22Rv1 (cell line): ENCODE measurements around the gene C16orf87.

Source experiments
- H3K27ac ChIP-seq: fragments of 450-650 bp; 2 replicates; pipeline ENCODE4 v1.5.1; 2017
- ZFX ChIP-seq: fragments of 450-650 bp; IDR thresholded peaks from 2 replicates; pipeline ENCODE4 v1.6.1; 2017; ENCODE audit warnings: antibody characterized with exemption, borderline replicate concordance
- TF ChIP-seq, protein P1 (sequence below): fragments of 450-650 bp; IDR thresholded peaks from 2 replicates; pipeline ENCODE4 v1.5.1; 2017; ENCODE audit warnings: mild to moderate bottlenecking

Gene C16orf87

DNA sequence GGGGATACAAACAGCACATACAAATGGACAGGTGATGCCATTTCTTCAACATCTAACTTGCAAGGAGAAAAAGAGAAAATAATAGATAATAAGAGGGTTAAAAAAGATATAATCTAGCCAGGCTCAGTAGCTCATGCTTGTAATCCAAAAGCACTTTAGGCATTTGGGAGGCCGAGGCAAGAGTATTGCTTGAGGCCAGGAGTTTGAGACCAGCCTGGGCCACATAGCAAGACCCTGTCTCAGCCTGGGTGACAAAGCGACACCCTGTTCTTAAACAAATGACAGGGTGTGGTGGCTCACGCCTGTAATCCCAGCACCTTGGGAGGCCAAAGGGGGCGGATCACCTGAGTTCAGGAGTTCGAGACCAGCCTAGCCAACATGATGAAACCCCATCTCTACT lies 19.3 kb downstream of the C16orf87 start:
- no peak overlapping the region for H3K27ac ChIP-seq

DNA sequence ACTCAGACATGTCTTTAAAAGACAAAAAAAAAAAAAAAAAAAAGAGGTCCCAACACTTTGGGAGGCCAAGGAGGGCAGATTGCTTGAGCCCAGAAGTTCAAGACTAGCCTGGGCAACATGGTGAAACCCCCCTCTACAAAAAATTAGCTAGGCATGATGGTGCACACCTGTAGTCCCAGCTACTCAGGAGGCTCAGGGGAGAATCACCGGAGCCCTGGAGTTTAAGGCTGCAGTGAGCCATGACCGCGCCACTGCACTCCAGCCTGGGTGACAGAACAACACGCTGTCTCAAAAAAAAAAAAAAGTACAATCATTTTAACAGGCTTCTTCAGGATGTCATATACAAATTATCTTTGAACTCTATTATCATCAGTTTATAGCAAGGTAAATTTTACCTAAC lies 22.0 kb downstream of the C16orf87 start:
- no peak for TF ChIP-seq ZFX
- TF ChIP-seq, protein P1, sequence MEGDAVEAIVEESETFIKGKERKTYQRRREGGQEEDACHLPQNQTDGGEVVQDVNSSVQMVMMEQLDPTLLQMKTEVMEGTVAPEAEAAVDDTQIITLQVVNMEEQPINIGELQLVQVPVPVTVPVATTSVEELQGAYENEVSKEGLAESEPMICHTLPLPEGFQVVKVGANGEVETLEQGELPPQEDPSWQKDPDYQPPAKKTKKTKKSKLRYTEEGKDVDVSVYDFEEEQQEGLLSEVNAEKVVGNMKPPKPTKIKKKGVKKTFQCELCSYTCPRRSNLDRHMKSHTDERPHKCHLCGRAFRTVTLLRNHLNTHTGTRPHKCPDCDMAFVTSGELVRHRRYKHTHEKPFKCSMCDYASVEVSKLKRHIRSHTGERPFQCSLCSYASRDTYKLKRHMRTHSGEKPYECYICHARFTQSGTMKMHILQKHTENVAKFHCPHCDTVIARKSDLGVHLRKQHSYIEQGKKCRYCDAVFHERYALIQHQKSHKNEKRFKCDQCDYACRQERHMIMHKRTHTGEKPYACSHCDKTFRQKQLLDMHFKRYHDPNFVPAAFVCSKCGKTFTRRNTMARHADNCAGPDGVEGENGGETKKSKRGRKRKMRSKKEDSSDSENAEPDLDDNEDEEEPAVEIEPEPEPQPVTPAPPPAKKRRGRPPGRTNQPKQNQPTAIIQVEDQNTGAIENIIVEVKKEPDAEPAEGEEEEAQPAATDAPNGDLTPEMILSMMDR, result no peak
- H3K27ac ChIP-seq, result no peak overlapping the region

More for the DNA sequence above, 19.3 kb downstream of the C16orf87 start:
- TF ChIP-seq ZFX, result no peak
- TF ChIP-seq, protein P1, result no peak

DNA sequence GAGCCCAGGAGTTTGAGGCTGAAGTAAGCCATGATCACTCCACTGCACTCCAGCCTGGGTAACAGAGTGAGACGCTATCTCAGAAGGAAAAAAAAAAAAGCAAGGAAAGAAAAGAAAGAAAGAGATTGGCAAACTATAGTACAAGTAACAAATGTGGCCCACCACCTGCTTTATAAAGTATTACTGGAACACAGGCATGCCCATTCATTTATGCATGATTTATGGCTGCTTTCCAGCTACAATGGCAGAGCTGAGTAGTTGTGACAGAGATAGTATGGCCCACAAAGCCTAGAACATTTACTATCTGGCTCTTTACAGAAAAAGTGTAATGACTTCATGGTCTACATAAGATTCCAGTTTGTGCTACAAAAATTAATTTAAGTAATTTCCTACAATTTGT lies 23.6 kb downstream of the C16orf87 start:
- no peak for TF ChIP-seq ZFX
- TF ChIP-seq, protein P1, result no peak
- no peak overlapping the region for H3K27ac ChIP-seq

DNA sequence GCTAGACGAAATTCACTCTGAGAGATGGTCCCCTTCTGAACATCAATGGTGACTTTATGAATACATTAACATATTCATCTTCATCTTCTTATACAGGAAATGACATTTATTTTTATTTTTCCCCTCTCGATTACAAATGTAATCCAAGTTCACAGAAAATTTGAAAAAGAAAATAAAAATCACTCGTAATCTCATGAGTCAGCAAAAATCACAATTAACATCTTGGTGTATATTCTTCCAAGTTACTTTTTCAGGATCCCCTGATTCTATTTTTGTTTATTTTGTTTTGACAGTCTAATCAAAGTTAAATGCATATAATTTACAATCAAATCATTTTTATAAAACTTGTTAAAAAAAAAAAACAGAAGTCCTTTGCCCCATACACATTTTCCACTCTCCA lies 27.6 kb downstream of the C16orf87 start:
- no peak overlapping the region for H3K27ac ChIP-seq
- TF ChIP-seq ZFX, result no peak
- TF ChIP-seq, protein P1, result no peak

DNA sequence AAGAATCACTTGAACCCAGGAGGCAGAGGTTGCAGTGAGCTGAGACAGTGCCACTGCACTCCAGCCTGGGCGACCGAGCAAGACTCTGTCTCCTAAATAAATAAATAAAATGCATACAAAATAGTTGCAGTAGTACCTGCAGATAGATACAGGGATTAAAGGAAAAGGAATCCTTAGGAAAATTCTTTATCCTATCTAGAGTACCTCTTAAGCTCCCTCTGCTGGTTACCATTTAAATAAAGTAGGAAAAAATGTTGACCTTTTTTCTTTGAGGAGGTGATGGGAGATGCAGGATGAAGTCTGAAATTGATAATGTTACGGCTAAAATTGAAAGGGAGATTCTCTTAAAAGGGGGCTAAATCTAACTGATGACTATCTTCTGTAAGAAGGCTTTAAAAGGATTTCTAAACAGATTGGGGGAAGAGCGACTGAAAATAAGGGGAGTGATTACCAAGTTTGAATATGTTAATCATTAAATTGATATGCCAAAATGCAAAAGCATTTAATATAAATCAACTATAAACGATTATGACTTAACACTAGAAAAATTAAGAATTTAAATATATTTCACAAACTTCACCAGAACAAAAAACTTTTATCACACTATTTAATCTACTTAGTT lies 29.4 kb downstream of the C16orf87 start:
- no peak overlapping the region for H3K27ac ChIP-seq
- no peak for TF ChIP-seq ZFX
- TF ChIP-seq, protein P1, result peak; percentile 75

DNA sequence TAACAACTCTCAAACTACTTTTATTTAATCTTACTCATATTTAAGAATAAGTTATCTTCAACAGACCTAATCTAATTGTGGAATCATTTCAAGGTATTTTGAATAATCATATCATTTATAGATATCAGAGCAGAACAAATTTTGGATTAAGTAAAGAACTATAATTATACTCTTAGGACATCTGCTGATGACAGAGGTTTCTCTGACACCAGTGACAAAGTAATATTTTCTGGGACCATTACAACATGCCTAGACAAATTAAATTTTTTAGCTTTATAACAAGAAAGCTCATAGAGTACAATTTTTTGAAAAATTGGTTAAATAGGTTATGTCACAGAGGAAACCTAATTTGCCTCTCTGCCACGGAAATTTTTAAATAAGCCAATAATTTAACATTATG lies 30.5 kb downstream of the C16orf87 start:
- H3K27ac ChIP-seq, result no peak overlapping the region
- TF ChIP-seq, protein P1, result no peak
- TF ChIP-seq ZFX, result no peak

DNA sequence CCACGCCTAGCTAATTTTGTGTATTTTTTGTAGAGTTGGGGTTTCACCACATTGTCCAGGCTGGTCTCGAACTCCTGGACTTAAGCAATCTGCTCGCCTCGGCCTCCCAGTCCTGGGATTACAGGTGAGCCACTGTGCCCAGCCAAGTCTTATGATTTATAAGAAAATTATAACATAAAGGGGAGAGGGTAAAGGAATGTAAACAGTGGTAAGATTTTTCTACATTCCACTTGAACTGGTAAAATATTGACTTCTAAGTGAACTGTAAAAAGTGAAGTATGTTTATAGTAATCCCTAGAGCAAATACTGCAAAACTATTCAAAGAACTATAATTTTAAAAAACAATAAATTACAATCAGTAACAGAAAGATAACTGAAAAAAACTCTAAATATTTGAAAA lies 33.5 kb downstream of the C16orf87 start:
- TF ChIP-seq, protein P1, result no peak
- TF ChIP-seq ZFX, result no peak
- no peak overlapping the region for H3K27ac ChIP-seq
